Fibroblast of lung (primary cell): ENCODE measurements around the gene U2AF2. TPM values are rescaled to one million over a fixed set of nuclear protein-coding genes. Genes with fewer than 3 reads are reported as not detected.

Source experiments
- DNase-seq, 2 donors: peaks; one replicate each; pipeline versions ENCODE4 v3.0.0 to v3.0.0-alpha.2; 2010; ENCODE audit warnings: low read depth in 2 of 2
- H2AFZ ChIP-seq: 2 replicates; pipeline ENCODE4 v1.5.1; 2012; ENCODE audit warnings: low read length, control low read depth, inconsistent platforms
- H3K27ac ChIP-seq: 2 replicates; pipeline ENCODE4 v1.5.1; 2011; ENCODE audit warnings: low read length, control low read depth; ENCODE audit not compliant: insufficient read depth
- H3K27me3 ChIP-seq: 2 replicates; pipeline ENCODE4 v1.5.1; 2011; ENCODE audit warnings: mild to moderate bottlenecking, low read length; ENCODE audit not compliant: control insufficient read depth, insufficient read depth
- H3K36me3 ChIP-seq: 2 replicates; pipeline ENCODE4 v1.5.1; 2011; ENCODE audit warnings: low read length; ENCODE audit not compliant: control insufficient read depth, insufficient read depth
- H3K4me1 ChIP-seq: 2 replicates; pipeline ENCODE4 v1.5.1; 2011; ENCODE audit warnings: low read length; ENCODE audit not compliant: control insufficient read depth, insufficient read depth; ENCODE audit errors: extremely low read depth
- H3K4me2 ChIP-seq: 2 replicates; pipeline ENCODE4 v1.5.1; 2011; ENCODE audit warnings: low read length, control low read depth; ENCODE audit not compliant: insufficient read depth; ENCODE audit errors: extremely low read depth
- H3K4me3 ChIP-seq, 4 experiments: fragments of 200-600 bp in 1 of 4; sonication (generic) in 1 of 4; replicated peaks in 1 of 4; 2 replicates each; pipeline ENCODE4 v1.5.1; 2011 to 2016; ENCODE audit warnings: low read length in 4 of 4, low read depth in 3 of 4, mild to moderate bottlenecking in 3 of 4, control low read depth in 2 of 4, inconsistent platforms in 1 of 4, mixed read lengths in 1 of 4; ENCODE audit not compliant: insufficient read depth in 1 of 4; ENCODE audit errors: control extremely low read depth in 1 of 4
- H3K79me2 ChIP-seq: 2 replicates; pipeline ENCODE4 v1.5.1; 2012; ENCODE audit warnings: mild to moderate bottlenecking, low read length, inconsistent platforms; ENCODE audit not compliant: control insufficient read depth, insufficient read depth
- H3K9ac ChIP-seq: 2 replicates; pipeline ENCODE4 v1.5.1; 2011; ENCODE audit warnings: mild to moderate bottlenecking, low read length, control low read depth; ENCODE audit not compliant: insufficient read depth
- H3K9me3 ChIP-seq: 2 replicates; pipeline ENCODE4 v1.5.1; 2012; ENCODE audit warnings: low read depth, low read length; ENCODE audit not compliant: control insufficient read depth, insufficient read depth
- H4K20me1 ChIP-seq: 2 replicates; pipeline ENCODE4 v1.5.1; 2011; ENCODE audit warnings: low read length; ENCODE audit not compliant: control insufficient read depth, insufficient read depth; ENCODE audit errors: extremely low read depth
- EZH2 ChIP-seq: IDR thresholded peaks from 2 replicates; pipeline ENCODE4 v1.5.1; 2012; ENCODE audit warnings: low read length, control low read depth, mild to moderate bottlenecking; ENCODE audit errors: missing control alignments
- polyA plus RNA-seq, 2 donors: library from polyadenylated mRNA; depleted of rRNA in 1 of 2; stranded (reverse) in 1 of 2; unstranded in 1 of 2; fragments of >200 nt; gene quantifications; 2 replicates each; pipeline ENCODE4 v1.2.1, GENCODE V29; 2011 to 2012; ENCODE audit warnings: missing spikeins in 1 of 2
- total RNA-seq: library from RNA; depleted of rRNA; stranded (reverse); fragments of >200 nt; gene quantifications from 2 replicates; pipeline ENCODE4 v1.2.1, GENCODE V29; 2014
- TF ChIP-seq, protein P1 (sequence below), 2 donors: IDR thresholded peaks in 1 of 2; conservative IDR thresholded peaks in 1 of 2; 1 replicate in 1 of 2; 2 replicates in 1 of 2; pipeline ENCODE4 v1.5.1; 2011 to 2012; ENCODE audit warnings: low read length in 2 of 2, control low read depth in 1 of 2, inconsistent platforms in 1 of 2, low read depth in 1 of 2, mild to moderate bottlenecking in 1 of 2

U2AF2 gene
- total and polyA plus RNA-seq, 2 donors (not counting 1 experiment from before 2014, with no cell fraction given) = 53.5 to 84.1 TPM

DNA sequence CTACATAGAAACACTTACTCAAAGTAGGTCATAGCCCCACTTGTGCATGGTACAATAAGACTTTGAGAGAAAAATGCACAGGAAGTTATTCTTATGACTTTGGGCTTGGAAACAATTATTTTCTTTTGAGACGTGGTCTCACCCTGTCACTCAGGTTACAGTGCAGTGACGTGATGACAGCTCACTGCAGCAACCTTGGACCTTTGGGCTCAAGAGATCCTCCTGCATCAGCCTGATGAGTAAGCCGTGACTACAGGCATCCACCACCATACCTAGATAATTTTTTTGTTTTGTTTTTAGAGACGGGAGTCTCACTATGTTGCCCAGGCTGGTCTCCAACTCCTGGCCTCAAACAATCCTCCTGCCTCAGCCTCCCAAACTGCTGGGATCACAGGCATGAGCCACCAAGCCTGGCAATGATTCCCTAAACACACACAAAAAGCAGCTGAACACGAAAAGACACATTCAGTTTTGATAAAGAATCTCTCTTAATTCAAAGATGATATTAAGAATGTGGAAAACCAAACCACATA is 65.4 kb downstream of the U2AF2 start:
- no peak for TF ChIP-seq EZH2
- TF ChIP-seq, protein P1, sequence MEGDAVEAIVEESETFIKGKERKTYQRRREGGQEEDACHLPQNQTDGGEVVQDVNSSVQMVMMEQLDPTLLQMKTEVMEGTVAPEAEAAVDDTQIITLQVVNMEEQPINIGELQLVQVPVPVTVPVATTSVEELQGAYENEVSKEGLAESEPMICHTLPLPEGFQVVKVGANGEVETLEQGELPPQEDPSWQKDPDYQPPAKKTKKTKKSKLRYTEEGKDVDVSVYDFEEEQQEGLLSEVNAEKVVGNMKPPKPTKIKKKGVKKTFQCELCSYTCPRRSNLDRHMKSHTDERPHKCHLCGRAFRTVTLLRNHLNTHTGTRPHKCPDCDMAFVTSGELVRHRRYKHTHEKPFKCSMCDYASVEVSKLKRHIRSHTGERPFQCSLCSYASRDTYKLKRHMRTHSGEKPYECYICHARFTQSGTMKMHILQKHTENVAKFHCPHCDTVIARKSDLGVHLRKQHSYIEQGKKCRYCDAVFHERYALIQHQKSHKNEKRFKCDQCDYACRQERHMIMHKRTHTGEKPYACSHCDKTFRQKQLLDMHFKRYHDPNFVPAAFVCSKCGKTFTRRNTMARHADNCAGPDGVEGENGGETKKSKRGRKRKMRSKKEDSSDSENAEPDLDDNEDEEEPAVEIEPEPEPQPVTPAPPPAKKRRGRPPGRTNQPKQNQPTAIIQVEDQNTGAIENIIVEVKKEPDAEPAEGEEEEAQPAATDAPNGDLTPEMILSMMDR (conservative IDR thresholded peaks at IDR 0.05 in 1 of 2, IDR thresholded peaks at IDR 0.05 in 1 of 2; ENCODE audit: low read depth in 1 of 2, low read length in 2 of 2) = no peak
- Histone ChIP-seq H3K9ac (no peak overlapping the region), H4K20me1 (no peaks in the 10 kb centered on the region), H3K79me2 (no peaks in the 10 kb centered on the region), H3K36me3 (no peaks in the 10 kb centered on the region), H3K4me2 (no peak overlapping the region), H3K27ac (no peak overlapping the region), H2AFZ (no peak overlapping the region), H3K4me1 (no peaks in the 10 kb centered on the region), H3K27me3 (no peaks in the 10 kb centered on the region), H3K9me3 (no peaks in the 10 kb centered on the region), H3K4me3 (no peak overlapping the region)
- DNase-seq = no peak

DNA sequence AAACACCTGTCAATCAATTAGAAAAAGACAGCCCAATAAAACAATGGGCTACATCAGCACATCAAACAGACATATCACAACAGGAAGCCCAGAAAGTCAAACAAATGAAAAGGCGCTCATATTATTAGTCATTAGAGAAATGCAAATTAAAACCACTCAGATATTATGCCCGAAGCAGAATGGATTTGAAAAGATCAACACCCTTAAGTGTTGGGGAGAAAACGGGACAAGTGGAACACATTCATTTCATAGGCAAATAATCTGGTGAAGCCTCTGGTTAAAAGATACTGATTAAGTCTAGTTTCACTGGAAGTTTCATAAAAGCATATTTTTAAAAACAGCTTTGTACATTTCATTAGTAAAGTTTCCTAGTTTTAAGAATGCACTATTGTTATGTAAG is 66.0 kb downstream of the U2AF2 start:
- no peak overlapping the region for H2AFZ ChIP-seq
- no peak for DNase-seq
- H3K36me3 ChIP-seq = no peaks in the 10 kb centered on the region
- no peaks in the 10 kb centered on the region for H3K9me3 ChIP-seq
- H3K4me2 ChIP-seq = no peak overlapping the region
- H3K27ac ChIP-seq = no peak overlapping the region
- TF ChIP-seq, protein P1 (conservative IDR thresholded peaks at IDR 0.05 in 1 of 2, IDR thresholded peaks at IDR 0.05 in 1 of 2; ENCODE audit: low read depth in 1 of 2, low read length in 2 of 2) = no peak
- no peak for TF ChIP-seq EZH2
- no peaks in the 10 kb centered on the region for H3K27me3 ChIP-seq
- no peaks in the 10 kb centered on the region for H4K20me1 ChIP-seq
- no peak overlapping the region for H3K9ac ChIP-seq
- no peaks in the 10 kb centered on the region for H3K79me2 ChIP-seq
- no peaks in the 10 kb centered on the region for H3K4me1 ChIP-seq
- H3K4me3 ChIP-seq = no peak overlapping the region

DNA sequence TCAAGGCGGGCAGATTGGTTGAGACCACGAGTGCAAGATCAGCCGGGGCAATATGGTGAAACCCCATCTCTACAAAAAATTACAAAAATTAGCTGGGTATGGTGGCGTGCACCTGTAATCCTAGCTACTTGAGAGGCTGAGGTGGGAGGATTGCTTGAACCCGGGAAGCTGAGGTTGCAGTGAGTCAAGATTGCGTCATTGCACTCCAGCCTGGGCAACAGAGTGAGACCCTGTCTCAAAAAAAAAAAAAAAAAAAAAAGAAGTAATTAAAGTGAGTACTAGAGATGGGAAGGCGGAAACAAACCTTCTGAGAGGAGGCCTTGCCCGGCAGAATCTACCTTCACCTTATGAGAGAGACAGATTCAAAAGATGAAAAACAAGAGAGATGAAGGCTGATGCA is 68.7 kb downstream of the U2AF2 start:
- Histone ChIP-seq H3K36me3 (no peaks in the 10 kb centered on the region), H3K27me3 (no peaks in the 10 kb centered on the region), H3K4me2 (no peak overlapping the region), H4K20me1 (no peaks in the 10 kb centered on the region), H3K9ac (no peak overlapping the region), H3K27ac (no peak overlapping the region), H3K4me1 (no peaks in the 10 kb centered on the region), H2AFZ (no peak overlapping the region), H3K9me3 (no peaks in the 10 kb centered on the region), H3K79me2 (no peaks in the 10 kb centered on the region), H3K4me3 (no peak overlapping the region)
- TF ChIP-seq, protein P1 (conservative IDR thresholded peaks at IDR 0.05 in 1 of 2, IDR thresholded peaks at IDR 0.05 in 1 of 2; ENCODE audit: low read depth in 1 of 2, low read length in 2 of 2) = no peak
- no peak for TF ChIP-seq EZH2
- no peak for DNase-seq

Other genes starting within 250 kb of the U2AF2 start
- gene UBE2S, start 247.2 kb upstream of the U2AF2 start, total RNA-seq = 37.5 and 41.0 TPM in 2 replicates
- gene UBE2S, start 247.2 kb upstream of the U2AF2 start, polyA plus RNA-seq = 25.4 and 74.6 TPM in 2 replicates
- not detected in 2 replicates for gene SHISA7, start 211.7 kb upstream of the U2AF2 start, total RNA-seq
- not detected in 2 replicates for gene SHISA7, start 211.7 kb upstream of the U2AF2 start, polyA plus RNA-seq
- gene ISOC2, start 193.4 kb upstream of the U2AF2 start, total RNA-seq = 34.2 and 35.5 TPM in 2 replicates
- gene ISOC2, start 193.4 kb upstream of the U2AF2 start, polyA plus RNA-seq = 24.8 and 27.7 TPM in 2 replicates
- gene C19orf85, start 190.3 kb upstream of the U2AF2 start, total RNA-seq = not detected in 2 replicates
- not detected in 2 replicates for gene C19orf85, start 190.3 kb upstream of the U2AF2 start, polyA plus RNA-seq
- 0.77 and 1.3 TPM in 2 replicates for gene ZNF628, start 178.4 kb upstream of the U2AF2 start, total RNA-seq
- gene ZNF628, start 178.4 kb upstream of the U2AF2 start, polyA plus RNA-seq = 0.49 and 0.86 TPM in 2 replicates
- gene NAT14, start 169.8 kb upstream of the U2AF2 start, total RNA-seq = 12.1 and 18.2 TPM in 2 replicates
- gene NAT14, start 169.8 kb upstream of the U2AF2 start, polyA plus RNA-seq = 18.3 and 19.3 TPM in 2 replicates
- gene SSC5D, start 166.6 kb upstream of the U2AF2 start, total RNA-seq = 19.3 and 19.7 TPM in 2 replicates
- gene SSC5D, start 166.6 kb upstream of the U2AF2 start, polyA plus RNA-seq = 2.1 and 3.0 TPM in 2 replicates
- not detected in 2 replicates for gene SBK2, start 117.9 kb upstream of the U2AF2 start, total RNA-seq
- gene SBK2, start 117.9 kb upstream of the U2AF2 start, polyA plus RNA-seq = not detected in 2 replicates
- 0.26 and 0.66 TPM in 2 replicates for gene SBK3, start 109.5 kb upstream of the U2AF2 start, total RNA-seq
- gene SBK3, start 109.5 kb upstream of the U2AF2 start, polyA plus RNA-seq = not detected in 2 replicates
- gene ZNF579, start 74.2 kb upstream of the U2AF2 start, total RNA-seq = 3.3 and 5.4 TPM in 2 replicates
- gene ZNF579, start 74.2 kb upstream of the U2AF2 start, polyA plus RNA-seq = 4.2 and 5.0 TPM in 2 replicates
- gene FIZ1, start 55.5 kb upstream of the U2AF2 start, total RNA-seq = 2.3 TPM in 2 replicates
- 1.8 and 2.7 TPM in 2 replicates for gene FIZ1, start 55.5 kb upstream of the U2AF2 start, polyA plus RNA-seq
- gene ZNF524, start 54.7 kb upstream of the U2AF2 start, total RNA-seq = 13.4 and 16.8 TPM in 2 replicates
- gene ZNF524, start 54.7 kb upstream of the U2AF2 start, polyA plus RNA-seq = 2.4 and 2.6 TPM in 2 replicates
- gene ZNF865, start 49.4 kb upstream of the U2AF2 start, total RNA-seq = 0.51 and 1.2 TPM in 2 replicates
- 1.2 TPM in 2 replicates for gene ZNF865, start 49.4 kb upstream of the U2AF2 start, polyA plus RNA-seq
- gene ZNF784, start 30.5 kb upstream of the U2AF2 start, total RNA-seq = 4.6 and 5.6 TPM in 2 replicates
- gene ZNF784, start 30.5 kb upstream of the U2AF2 start, polyA plus RNA-seq = 1.6 and 2.0 TPM in 2 replicates
- 3.3 and 4.1 TPM in 2 replicates for gene ZNF580, start 14.0 kb upstream of the U2AF2 start, total RNA-seq
- 7.2 and 10.9 TPM in 2 replicates for gene ZNF580, start 14.0 kb upstream of the U2AF2 start, polyA plus RNA-seq
- 33.4 and 40.1 TPM in 2 replicates for gene ZNF581, start 11.4 kb upstream of the U2AF2 start, total RNA-seq
- 9.0 and 9.2 TPM in 2 replicates for gene ZNF581, start 11.4 kb upstream of the U2AF2 start, polyA plus RNA-seq
- gene CCDC106, start 6.8 kb upstream of the U2AF2 start, total RNA-seq = 8.0 and 10.2 TPM in 2 replicates
- gene CCDC106, start 6.8 kb upstream of the U2AF2 start, polyA plus RNA-seq = 4.5 and 5.9 TPM in 2 replicates
- gene EPN1, start 20.2 kb downstream of the U2AF2 start, total RNA-seq = 16.2 and 47.1 TPM in 2 replicates
- gene EPN1, start 20.2 kb downstream of the U2AF2 start, polyA plus RNA-seq = 48.6 and 81.8 TPM in 2 replicates
- gene NLRP9, start 83.4 kb downstream of the U2AF2 start, total RNA-seq = not detected in 2 replicates
- gene NLRP9, start 83.4 kb downstream of the U2AF2 start, polyA plus RNA-seq = not detected in 2 replicates
- not detected in 2 replicates for gene RFPL4A, start 104.1 kb downstream of the U2AF2 start, total RNA-seq
- gene RFPL4A, start 104.1 kb downstream of the U2AF2 start, polyA plus RNA-seq = not detected in 2 replicates
- gene RFPL4AL1, start 114.1 kb downstream of the U2AF2 start, total RNA-seq = not detected in 2 replicates
- gene RFPL4AL1, start 114.1 kb downstream of the U2AF2 start, polyA plus RNA-seq = not detected in 2 replicates
- gene NLRP11, start 177.0 kb downstream of the U2AF2 start, total RNA-seq = under 0.01 TPM in 2 replicates
- not detected in 2 replicates for gene NLRP11, start 177.0 kb downstream of the U2AF2 start, polyA plus RNA-seq
- gene NLRP4, start 181.5 kb downstream of the U2AF2 start, total RNA-seq = not detected in 2 replicates
- not detected in 2 replicates for gene NLRP4, start 181.5 kb downstream of the U2AF2 start, polyA plus RNA-seq